Neural cell (in vitro differentiated cells): Measurements from ENCODE around the gene TAOK3. TPM values are rescaled to one million over a fixed set of nuclear protein-coding genes. Genes with fewer than 3 reads are reported as not detected.

Experiments
- H2AFZ ChIP-seq: fragments of 200-600, 300-800 bp; sonication (generic), shearing (Covaris generic); 2 replicates; pipeline ENCODE4 v1.6.0; 2014; ENCODE audit warnings: low read depth, mild to moderate bottlenecking, antibody characterized with exemption, low read length, moderate library complexity
- H3F3A ChIP-seq: fragments of 200-600 bp; shearing (Covaris generic); 2 replicates; pipeline ENCODE4 v1.6.1; 2016; ENCODE audit warnings: mild to moderate bottlenecking, moderate library complexity, mixed read lengths, antibody characterized with exemption, low read length; ENCODE audit not compliant: insufficient read depth, poor library complexity, severe bottlenecking
- H3K27ac ChIP-seq: fragments of 200-600, 300-800 bp; sonication (generic), shearing (Covaris generic); 2 replicates; pipeline ENCODE4 v1.5.1; 2014; ENCODE audit warnings: mild to moderate bottlenecking, low read length, moderate library complexity
- H3K27me3 ChIP-seq: fragments of 300-800, 200-600 bp; sonication (generic), shearing (Covaris generic); 2 replicates; pipeline ENCODE4 v1.6.0; 2014; ENCODE audit warnings: mild to moderate bottlenecking, low read depth, low read length, moderate library complexity; ENCODE audit not compliant: insufficient read depth
- H3K36me3 ChIP-seq: fragments of 300-800, 200-600 bp; sonication (generic), shearing (Covaris generic); 2 replicates; pipeline ENCODE4 v1.5.1; 2014; ENCODE audit warnings: mild to moderate bottlenecking, antibody characterized with exemption, low read length, moderate library complexity; ENCODE audit not compliant: insufficient read depth
- H3K4me2 ChIP-seq: fragments of 300-800, 200-600 bp; sonication (generic), shearing (Covaris generic); 2 replicates; pipeline ENCODE4 v1.6.0; 2014; ENCODE audit warnings: mild to moderate bottlenecking, low read length
- H3K4me3 ChIP-seq: fragments of 300-800, 200-600 bp; sonication (generic), shearing (Covaris generic); 2 replicates; pipeline ENCODE4 v1.5.1; 2014; ENCODE audit warnings: mild to moderate bottlenecking, low read length, moderate library complexity
- H3K79me2 ChIP-seq: fragments of 200-600 bp; shearing (Covaris generic); replicated peaks from 2 replicates; pipeline ENCODE4 v1.6.0; 2014; ENCODE audit warnings: mild to moderate bottlenecking, low read length, moderate library complexity; ENCODE audit not compliant: insufficient read depth
- H3K9ac ChIP-seq: fragments of 300-800, 200-600 bp; sonication (generic), shearing (Covaris generic); 2 replicates; pipeline ENCODE4 v1.6.1; 2016; ENCODE audit warnings: mild to moderate bottlenecking, low read length, mixed read lengths
- H3K9me2 ChIP-seq: fragments of 200-600 bp; shearing (Covaris generic); 2 replicates; pipeline ENCODE4 v1.6.1; 2016; ENCODE audit warnings: mild to moderate bottlenecking, low read length, mixed read lengths; ENCODE audit not compliant: insufficient read depth
- H3K9me3 ChIP-seq: fragments of 200-600, 300-800 bp; sonication (generic), shearing (Covaris generic); 2 replicates; pipeline ENCODE4 v1.6.1; 2016; ENCODE audit warnings: mild to moderate bottlenecking, mixed run types, low read length, moderate library complexity, mixed read lengths
- H4K20me1 ChIP-seq: fragments of 200-600 bp; shearing (Covaris generic); 2 replicates; pipeline ENCODE4 v1.6.1; 2016; ENCODE audit warnings: mild to moderate bottlenecking, mixed run types; ENCODE audit not compliant: insufficient read depth
- EP300 ChIP-seq: fragments of 450-650 bp; conservative IDR thresholded peaks from 2 replicates; pipeline ENCODE4 v1.6.1; 2014; ENCODE audit warnings: antibody characterized with exemption, mild to moderate bottlenecking, moderate library complexity; ENCODE audit not compliant: poor library complexity, severe bottlenecking
- EZH2 ChIP-seq: fragments of 200-600, 300-800 bp; shearing (Covaris generic), sonication (generic); IDR thresholded peaks from 2 replicates; pipeline ENCODE4 v1.6.1; 2014; ENCODE audit warnings: antibody characterized with exemption, low read length, borderline replicate concordance, mild to moderate bottlenecking; ENCODE audit not compliant: insufficient read depth, poor library complexity, severe bottlenecking
- MXI1 ChIP-seq: fragments of 450-650 bp; conservative IDR thresholded peaks from 2 replicates; pipeline ENCODE4 v1.6.1; 2014; ENCODE audit warnings: antibody characterized with exemption, mild to moderate bottlenecking; ENCODE audit not compliant: poor library complexity, severe bottlenecking
- POLR2AphosphoS5 ChIP-seq: IDR thresholded peaks from 2 replicates; pipeline ENCODE4 v1.6.1; 2012
- RAD21 ChIP-seq: fragments of 450-650 bp; conservative IDR thresholded peaks from 2 replicates; pipeline ENCODE4 v1.6.1; 2014; ENCODE audit warnings: antibody characterized with exemption, mild to moderate bottlenecking, moderate library complexity
- REST ChIP-seq: IDR thresholded peaks from 2 replicates; pipeline ENCODE4 v1.6.1; 2012; ENCODE audit warnings: borderline replicate concordance
- SMC3 ChIP-seq: fragments of 450-650 bp; conservative IDR thresholded peaks from 2 replicates; pipeline ENCODE4 v1.6.1; 2014; ENCODE audit warnings: antibody characterized with exemption, mild to moderate bottlenecking, moderate library complexity; ENCODE audit not compliant: poor library complexity
- TAF1 ChIP-seq: IDR thresholded peaks from 2 replicates; pipeline ENCODE4 v1.6.1; 2012; ENCODE audit warnings: low read depth
- polyA plus RNA-seq: library from polyadenylated mRNA; depleted of rRNA; stranded (reverse); fragments of >200 nt; gene quantifications from 2 replicates; pipeline ENCODE4 v1.2.3, GENCODE V29; 2014
- TF ChIP-seq, protein P1 (sequence below): fragments of 450-650 bp; IDR thresholded peaks from 2 replicates; pipeline ENCODE4 v1.5.1; 2014; ENCODE audit warnings: antibody characterized with exemption, mild to moderate bottlenecking, moderate library complexity; ENCODE audit not compliant: poor library complexity, severe bottlenecking

TAOK3 gene
- polyA plus RNA-seq, 1 donor from 2014 or later = 148 TPM

DNA sequence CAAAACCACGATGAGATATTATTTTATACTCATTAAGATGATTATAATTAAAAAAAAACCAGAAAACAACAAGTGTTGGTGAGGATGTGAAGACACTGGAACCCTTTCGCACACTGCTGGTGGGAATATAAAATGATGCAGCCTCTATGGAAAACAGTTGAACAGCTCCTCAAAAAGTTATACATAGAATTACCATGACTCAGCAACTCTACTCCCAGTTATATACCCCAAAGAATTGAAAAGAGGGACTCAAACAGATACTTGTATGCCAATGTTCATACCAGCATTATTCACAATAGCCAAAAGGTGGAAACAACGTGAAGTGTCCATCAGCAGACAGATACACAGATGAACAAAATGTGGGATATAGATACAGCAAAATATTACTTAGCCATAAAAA lies 53.1 kb downstream of the TAOK3 start:
- no peak for TF ChIP-seq EZH2
- TF ChIP-seq REST = no peak
- no peak for TF ChIP-seq SMC3
- no peak for TF ChIP-seq TAF1
- no peak for TF ChIP-seq RAD21
- TF ChIP-seq POLR2AphosphoS5 = no peak
- no peak for TF ChIP-seq EP300
- no peak overlapping the region for H3K27ac ChIP-seq
- no peaks in the 10 kb centered on the region for H3K36me3 ChIP-seq
- no peak overlapping the region for H2AFZ ChIP-seq
- H3K4me3 ChIP-seq = no peak overlapping the region
- no peaks in the 10 kb centered on the region for H3K9me2 ChIP-seq
- H3K27me3 ChIP-seq = no peaks in the 10 kb centered on the region
- H3F3A ChIP-seq = no peaks in the 10 kb centered on the region
- H3K79me2 ChIP-seq = no peaks in the 10 kb centered on the region
- no peak overlapping the region for H3K9ac ChIP-seq
- H3K4me2 ChIP-seq = no peak overlapping the region
- no peaks in the 10 kb centered on the region for H3K9me3 ChIP-seq
- H4K20me1 ChIP-seq = no peaks in the 10 kb centered on the region

- H3K9ac ChIP-seq = no peak overlapping the region
- H3K79me2 ChIP-seq = no peaks in the 10 kb centered on the region
- no peak overlapping the region for H2AFZ ChIP-seq
Observed at GRCh38 chr12:118318744-118319143, 54.0 kb downstream of the TAOK3 start.

More at GRCh38 chr12:118318744-118319143, 54.0 kb downstream of the TAOK3 start:
- Histone ChIP-seq H3K4me3 (no peak overlapping the region), H4K20me1 (no peaks in the 10 kb centered on the region), H3K36me3 (no peaks in the 10 kb centered on the region), H3K4me2 (no peak overlapping the region), H3K27me3 (no peaks in the 10 kb centered on the region), H3F3A (no peaks in the 10 kb centered on the region), H3K9me3 (no peaks in the 10 kb centered on the region), H3K27ac (no peak overlapping the region), H3K9me2 (no peaks in the 10 kb centered on the region)
- no peak for TF ChIP-seq SMC3
- TF ChIP-seq, protein P1, sequence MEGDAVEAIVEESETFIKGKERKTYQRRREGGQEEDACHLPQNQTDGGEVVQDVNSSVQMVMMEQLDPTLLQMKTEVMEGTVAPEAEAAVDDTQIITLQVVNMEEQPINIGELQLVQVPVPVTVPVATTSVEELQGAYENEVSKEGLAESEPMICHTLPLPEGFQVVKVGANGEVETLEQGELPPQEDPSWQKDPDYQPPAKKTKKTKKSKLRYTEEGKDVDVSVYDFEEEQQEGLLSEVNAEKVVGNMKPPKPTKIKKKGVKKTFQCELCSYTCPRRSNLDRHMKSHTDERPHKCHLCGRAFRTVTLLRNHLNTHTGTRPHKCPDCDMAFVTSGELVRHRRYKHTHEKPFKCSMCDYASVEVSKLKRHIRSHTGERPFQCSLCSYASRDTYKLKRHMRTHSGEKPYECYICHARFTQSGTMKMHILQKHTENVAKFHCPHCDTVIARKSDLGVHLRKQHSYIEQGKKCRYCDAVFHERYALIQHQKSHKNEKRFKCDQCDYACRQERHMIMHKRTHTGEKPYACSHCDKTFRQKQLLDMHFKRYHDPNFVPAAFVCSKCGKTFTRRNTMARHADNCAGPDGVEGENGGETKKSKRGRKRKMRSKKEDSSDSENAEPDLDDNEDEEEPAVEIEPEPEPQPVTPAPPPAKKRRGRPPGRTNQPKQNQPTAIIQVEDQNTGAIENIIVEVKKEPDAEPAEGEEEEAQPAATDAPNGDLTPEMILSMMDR = no peak
- no peak for TF ChIP-seq EZH2
- no peak for TF ChIP-seq EP300
- no peak for TF ChIP-seq RAD21
- TF ChIP-seq MXI1 = no peak
- TF ChIP-seq REST = no peak
- no peak for TF ChIP-seq TAF1
